ENCODE measurements around the gene SERGEF.

The SERGEF gene

DNA sequence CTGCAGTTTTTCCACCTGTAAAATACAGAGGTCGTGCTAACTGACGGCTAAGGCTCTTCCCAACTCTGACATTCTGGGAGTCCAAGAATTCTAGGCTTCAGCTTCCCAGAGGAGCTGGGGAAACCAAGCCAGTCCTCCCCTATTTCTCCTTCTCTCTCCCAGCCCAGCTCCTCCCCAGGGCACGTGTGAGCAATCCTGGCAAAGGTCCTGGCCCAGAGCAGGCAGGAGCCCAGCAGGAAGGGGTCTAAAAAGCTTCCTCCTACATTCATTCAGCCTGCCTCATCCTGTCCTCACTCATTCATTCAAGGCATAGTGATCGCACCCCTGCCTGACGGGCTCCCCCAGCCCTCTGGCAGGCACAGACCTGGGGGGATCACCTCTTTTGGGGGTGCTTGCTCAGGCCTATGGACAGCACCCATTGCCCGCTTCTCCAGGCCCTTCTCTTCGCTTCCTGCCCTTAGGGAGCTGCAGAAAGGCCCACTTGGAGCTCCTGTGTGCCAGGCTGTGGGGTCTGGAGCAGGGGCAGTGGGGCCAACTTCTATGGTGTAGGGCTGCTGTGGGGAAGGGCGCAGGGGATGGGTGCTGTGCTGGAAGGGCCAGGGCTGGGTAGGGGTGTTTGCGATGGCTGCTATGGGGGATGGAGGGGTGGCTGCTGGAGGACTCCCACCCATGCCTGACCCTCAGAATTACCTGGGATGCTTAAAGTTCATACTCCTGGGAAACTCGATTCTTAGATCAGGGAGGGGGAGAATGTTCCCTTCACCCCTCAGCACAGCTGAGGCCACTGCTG is 268.5 kb downstream of the SERGEF start:
- no peak for DNase-seq

DNA sequence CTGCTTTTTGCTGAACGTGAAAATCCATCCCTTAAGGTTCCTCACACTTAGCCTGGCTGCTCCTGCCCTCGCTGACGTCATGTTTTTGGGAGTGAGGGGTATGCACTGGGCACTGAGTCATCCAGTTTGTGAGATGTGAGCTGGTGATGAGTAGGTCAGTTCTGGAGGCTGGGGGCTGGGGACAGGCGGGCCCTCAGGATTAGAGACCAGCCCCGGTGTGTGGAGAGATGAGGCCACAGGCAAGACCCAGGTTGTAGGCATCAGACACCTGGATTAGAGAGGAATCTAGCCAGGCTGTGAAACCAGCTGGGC is 269.1 kb downstream of the SERGEF start:
- DNase-seq = no peak

DNA sequence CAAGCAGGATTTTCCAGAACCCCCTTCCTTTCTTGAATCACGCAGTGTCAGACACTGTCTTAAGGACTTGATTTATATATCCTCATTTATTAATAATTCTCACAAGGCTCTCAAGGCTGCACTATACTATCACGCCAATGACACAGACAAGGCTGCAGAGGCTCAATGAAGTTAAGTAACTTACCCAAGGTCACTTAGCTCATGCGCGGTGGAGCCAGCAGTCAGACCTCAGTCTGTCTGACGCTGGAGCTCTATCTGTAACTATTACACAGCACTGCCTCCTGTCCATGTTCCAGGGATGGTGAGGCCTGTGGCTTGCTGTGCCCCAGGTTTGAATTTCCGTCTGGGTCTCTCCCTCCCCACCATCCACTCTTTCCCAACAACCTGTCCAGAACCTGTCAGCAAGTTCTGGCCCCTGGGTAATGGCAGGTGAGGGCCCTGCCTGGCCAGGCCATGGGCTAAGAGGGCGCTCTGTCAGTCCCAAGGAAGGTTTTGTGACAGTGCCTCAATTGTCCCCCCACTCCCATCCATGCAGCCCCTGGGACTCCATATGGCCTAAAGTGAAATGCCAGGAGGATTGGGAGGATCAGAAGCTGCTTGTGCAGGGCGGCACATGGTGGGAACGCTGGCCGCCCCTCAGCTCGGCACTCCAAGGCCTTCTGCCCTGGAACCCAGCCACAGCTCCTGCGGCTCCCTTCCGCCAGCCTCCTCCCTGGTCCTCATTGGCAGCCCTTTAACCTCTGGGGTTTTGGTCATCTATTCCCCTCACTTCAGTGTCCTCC is 269.6 kb downstream of the SERGEF start:
- no peak for DNase-seq

DNA sequence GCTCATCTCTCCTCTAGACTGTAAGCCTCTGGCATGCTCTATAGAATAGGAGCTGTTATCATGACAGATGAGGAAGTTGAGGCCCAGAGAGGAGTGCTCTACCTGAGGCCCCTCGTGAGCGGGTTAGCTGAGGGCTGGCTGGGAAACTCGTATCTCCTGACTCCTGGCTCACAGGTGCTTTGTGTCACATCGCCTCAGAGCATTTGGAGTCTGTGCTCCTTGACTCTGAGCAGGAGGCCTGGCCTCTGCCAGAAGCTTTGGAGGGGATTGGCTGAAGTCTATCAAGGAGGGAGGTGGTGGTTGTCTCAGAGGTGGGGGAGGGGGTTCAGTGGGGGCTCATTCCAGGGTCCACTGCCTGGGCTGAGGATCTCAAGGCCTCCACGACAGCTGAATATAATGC is 270.8 kb downstream of the SERGEF start:
- DNase-seq = no peak

DNA sequence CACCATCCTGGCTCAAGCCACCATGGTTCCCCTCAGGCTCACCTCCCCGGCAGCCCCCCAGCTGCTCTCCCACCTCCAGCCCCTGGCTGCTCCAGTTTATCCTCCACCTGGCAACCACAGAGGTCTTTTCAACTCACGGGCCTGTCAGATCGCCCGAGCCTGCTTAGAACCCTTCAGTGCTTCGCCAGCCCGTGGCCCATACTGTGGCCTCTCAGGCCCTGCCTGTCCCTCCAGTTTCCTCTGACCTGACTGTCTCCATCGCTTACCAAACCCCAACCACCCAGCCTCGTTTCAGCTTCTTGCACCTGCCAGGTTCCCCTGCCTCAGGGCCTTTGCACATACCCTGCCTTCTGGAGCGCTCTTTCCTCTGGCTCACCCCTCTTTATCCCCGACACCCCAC is 271.4 kb downstream of the SERGEF start:
- no peak for DNase-seq

DNA sequence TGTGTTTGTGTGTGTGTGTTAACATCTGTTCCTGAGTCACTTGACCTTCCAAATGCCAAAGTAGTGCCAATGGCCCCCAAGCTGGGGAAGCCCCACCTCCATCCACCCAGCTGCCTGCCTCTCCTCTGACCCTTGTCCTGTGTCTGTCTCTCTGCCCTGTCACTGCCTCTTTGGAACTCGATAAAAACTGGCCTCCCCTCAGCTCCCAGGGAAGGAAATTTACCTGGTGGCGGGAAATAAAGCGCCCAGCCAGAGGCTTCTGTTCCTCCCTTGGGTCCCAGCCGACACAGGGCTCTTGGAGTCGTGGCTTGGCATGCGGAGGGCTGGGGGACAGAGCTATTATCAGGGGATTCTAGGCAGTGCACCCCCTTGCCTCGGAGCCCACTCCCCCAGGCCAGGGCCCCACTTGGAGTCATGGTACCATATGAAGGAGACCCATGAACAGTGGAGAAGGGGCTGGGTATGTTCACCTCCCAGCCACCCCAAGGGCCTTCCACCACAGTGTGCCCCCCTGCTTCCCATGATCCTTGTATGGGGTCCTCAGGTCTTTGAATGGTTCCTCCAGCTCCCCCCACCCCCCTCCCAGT is 272.1 kb downstream of the SERGEF start:
- no peak for DNase-seq

DNA sequence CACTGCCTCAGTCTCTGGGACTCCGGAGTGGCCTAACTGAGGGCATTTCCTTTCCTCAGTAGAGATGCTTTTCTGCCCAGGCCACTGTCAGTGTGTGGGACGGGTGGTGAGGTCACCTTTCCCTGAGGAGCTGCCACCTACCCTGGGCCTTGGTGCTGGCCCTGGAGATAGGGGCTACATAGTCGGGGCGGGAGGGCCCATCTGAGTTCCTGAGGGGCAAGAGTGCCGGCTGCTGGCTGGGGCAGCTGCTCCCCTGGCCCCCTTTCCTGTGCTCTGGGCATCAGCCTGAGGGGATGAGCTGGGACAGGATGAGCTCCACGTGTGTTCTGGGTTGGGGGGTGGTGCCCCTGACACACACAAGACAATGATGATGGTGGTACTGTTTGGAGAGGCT is 272.9 kb downstream of the SERGEF start:
- no peak for DNase-seq

DNA sequence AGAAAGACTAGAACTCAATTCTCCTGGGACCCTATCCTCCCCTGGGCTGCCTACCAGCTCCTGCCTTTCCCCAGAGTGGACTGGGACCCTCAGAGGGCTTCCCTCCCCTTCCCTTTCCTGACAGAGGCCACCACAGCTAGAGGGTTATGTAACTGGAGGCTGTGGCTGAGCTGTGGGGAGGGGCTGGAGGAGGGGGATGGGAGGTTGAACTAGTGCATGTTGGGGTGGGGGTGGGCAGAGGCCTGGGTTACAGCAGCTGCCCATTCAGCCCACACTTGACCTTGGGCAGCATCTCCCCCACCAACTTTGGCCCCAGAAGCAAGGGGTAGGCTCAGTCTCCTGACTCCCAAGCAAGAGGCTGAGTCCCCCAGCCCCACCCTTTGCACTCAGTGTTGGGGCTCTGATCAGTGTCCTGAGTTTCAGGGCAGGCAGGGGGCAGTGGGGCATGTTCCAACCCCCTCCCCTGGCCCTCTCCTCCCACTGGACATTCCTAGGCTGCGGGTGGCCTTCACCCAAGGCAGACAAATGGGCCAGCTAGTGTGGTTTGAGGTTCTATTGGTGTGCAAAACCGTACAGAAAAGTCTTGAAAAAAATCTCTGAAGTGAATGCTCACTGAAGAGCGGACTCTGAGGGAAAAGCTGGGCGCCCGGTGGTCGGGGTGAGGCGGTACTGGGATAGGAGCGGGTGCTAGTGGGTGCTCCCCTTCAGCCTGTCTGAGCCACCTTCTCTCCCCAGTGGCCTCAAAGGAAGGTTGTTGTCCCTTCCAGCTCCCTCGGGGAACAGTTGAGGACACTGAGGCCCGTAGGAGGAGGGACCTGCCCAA is 274.5 kb downstream of the SERGEF start:
- DNase-seq = no peak

All from cerebellar nuclear complex (tissue), 1 donor.